ENCODE results near the gene SIX1. TPM values are rescaled to one million over a fixed set of nuclear protein-coding genes. Genes with fewer than 3 reads are reported as not detected.

Gene SIX1
- total RNA-seq, 1 experiment from 2014 or later: 0.32 TPM

DNA sequence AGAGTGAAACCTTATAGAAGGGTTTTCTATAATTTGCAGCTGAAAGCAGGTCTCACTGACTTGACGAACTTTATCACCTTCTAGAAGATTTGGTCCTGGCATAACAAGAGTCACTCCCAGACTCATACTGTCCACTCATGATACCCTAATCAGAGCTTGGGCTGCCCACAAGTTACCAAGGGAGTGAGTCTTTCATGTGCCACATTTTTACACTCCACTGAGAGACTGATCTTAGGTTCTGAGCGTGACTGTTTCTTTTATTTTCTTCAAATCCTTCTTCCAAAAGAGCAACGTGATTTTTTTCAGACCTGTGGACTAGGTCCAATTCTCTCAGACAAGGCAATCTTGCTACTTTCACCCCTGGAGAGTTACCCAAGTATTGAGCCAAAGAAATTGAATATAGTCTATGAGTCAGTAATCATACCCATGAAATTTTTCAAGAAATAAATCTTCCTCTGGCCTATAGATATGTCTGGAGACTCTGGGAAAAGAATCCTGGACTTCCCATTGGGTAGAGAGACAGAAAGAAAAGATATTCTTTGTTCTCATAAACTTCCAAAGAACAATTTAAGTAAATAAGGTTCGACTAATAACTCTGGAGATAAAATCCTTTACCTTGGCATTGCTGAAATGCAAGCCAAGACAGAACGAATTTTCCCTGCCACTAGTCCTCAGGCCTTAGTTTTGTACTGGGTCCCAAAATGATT lies 26.9 kb downstream of the SIX1 start:
- intact Hi-C loops (cut with micrococcal nuclease; ENCODE audit: unreplicated experiment): no loop called here
- Mint-ChIP-seq H3K27me3 (ENCODE audit: insufficient read depth, unreplicated experiment) (no peaks in the 10 kb centered on the region), H3K27ac (ENCODE audit: unreplicated experiment) (no peak overlapping the region), H3K9me3 (ENCODE audit: unreplicated experiment) (no peaks in the 10 kb centered on the region), H3K4me1 (ENCODE audit: low read depth, unreplicated experiment) (peaks cover 6% of the 10 kb centered on the region), H3K4me3 (ENCODE audit: unreplicated experiment) (no peak overlapping the region), H3K36me3 (ENCODE audit: insufficient read depth, unreplicated experiment) (no peaks in the 10 kb centered on the region)
- Histone ChIP-seq H3K27me3 (replicated peaks; ENCODE audit: control insufficient read depth, insufficient read depth, low read length) (no peaks in the 10 kb centered on the region), H3K4me1 (peaks cover 11% of the 10 kb centered on the region), H3K36me3 (ENCODE audit: control insufficient read depth, insufficient read depth, low read length) (no peaks in the 10 kb centered on the region), H3K4me3 (ENCODE audit: low read depth, low read length) (no peak overlapping the region), H3K9me3 (no peaks in the 10 kb centered on the region)
- ChIA-PET CTCF (no interaction called here), POLR2A (no interaction called here)
- no TSS peak for BruUV-seq (replicated peaks)
- DNase-seq: no peak
- TF ChIP-seq, protein P1, sequence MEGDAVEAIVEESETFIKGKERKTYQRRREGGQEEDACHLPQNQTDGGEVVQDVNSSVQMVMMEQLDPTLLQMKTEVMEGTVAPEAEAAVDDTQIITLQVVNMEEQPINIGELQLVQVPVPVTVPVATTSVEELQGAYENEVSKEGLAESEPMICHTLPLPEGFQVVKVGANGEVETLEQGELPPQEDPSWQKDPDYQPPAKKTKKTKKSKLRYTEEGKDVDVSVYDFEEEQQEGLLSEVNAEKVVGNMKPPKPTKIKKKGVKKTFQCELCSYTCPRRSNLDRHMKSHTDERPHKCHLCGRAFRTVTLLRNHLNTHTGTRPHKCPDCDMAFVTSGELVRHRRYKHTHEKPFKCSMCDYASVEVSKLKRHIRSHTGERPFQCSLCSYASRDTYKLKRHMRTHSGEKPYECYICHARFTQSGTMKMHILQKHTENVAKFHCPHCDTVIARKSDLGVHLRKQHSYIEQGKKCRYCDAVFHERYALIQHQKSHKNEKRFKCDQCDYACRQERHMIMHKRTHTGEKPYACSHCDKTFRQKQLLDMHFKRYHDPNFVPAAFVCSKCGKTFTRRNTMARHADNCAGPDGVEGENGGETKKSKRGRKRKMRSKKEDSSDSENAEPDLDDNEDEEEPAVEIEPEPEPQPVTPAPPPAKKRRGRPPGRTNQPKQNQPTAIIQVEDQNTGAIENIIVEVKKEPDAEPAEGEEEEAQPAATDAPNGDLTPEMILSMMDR (IDR thresholded peaks at IDR 0.05; ENCODE audit: insufficient read depth in 1 of 2, low read depth in 1 of 2, low read length in 1 of 2, severe bottlenecking in 1 of 2, unreplicated experiment in 1 of 2): no peak

DNA sequence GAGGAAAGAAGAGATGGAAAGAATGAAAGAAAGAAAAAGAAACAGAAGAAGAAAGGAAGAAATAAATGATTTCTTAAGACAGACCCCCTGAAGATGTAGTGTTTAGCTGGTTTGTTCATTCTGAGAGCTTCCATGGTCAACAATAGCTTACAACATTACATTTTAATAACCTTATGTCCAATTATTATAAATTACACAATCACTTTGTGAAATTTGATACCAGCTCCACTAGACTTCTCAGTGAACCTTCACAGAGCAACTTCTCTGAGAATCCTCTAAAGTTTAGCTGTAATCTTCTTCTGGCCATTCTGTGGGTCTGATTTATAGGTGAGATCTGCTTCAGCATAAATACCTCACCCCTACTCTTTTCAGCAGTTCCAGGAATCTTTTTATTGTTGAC lies 27.9 kb downstream of the SIX1 start:
- intact Hi-C loops (cut with micrococcal nuclease; ENCODE audit: unreplicated experiment): no loop called here
- ChIA-PET CTCF (interaction anchor here (0.6 kb wide), 1 partner anchor 23 kb away, joined by 3 read pairs; no protein-coding TSS in a partner anchor), POLR2A (no interaction called here)
- Mint-ChIP-seq H3K9me3 (ENCODE audit: unreplicated experiment) (no peaks in the 10 kb centered on the region), H3K27ac (ENCODE audit: unreplicated experiment) (no peak overlapping the region), H3K36me3 (ENCODE audit: insufficient read depth, unreplicated experiment) (no peaks in the 10 kb centered on the region), H3K4me3 (ENCODE audit: unreplicated experiment) (no peak overlapping the region), H3K4me1 (ENCODE audit: low read depth, unreplicated experiment) (peaks cover 16% of the 10 kb centered on the region), H3K27me3 (ENCODE audit: insufficient read depth, unreplicated experiment) (no peaks in the 10 kb centered on the region)
- Histone ChIP-seq H3K9me3 (no peaks in the 10 kb centered on the region), H3K27me3 (replicated peaks; ENCODE audit: control insufficient read depth, insufficient read depth, low read length) (no peaks in the 10 kb centered on the region), H3K4me1 (peaks cover 11% of the 10 kb centered on the region), H3K36me3 (ENCODE audit: control insufficient read depth, insufficient read depth, low read length) (no peaks in the 10 kb centered on the region), H3K4me3 (ENCODE audit: low read depth, low read length) (no peak overlapping the region)
- BruUV-seq (replicated peaks): no TSS peak
- no peak for DNase-seq
- TF ChIP-seq, protein P1 (IDR thresholded peaks at IDR 0.05; ENCODE audit: insufficient read depth in 1 of 2, low read depth in 1 of 2, low read length in 1 of 2, severe bottlenecking in 1 of 2, unreplicated experiment in 1 of 2): no peak

DNA sequence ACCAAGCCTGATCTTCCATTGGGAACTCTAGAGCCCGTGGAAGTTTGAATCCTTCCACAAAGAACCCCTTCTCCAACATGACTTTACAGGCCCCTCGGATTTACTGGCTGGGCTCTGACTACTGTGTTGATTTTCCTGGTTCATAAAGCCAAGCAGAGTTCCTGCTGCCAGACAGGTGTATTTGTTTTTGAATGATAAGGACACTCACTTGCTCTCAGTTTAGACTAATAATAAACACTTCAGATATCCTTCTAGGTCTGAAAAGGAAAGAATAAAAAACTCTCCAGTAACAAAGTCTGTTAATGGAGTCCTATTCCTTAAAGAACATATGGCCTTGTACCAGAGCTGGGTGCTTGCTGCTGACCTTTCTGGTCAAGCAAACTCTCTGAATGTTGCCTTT lies 31.0 kb downstream of the SIX1 start:
- Mint-ChIP-seq H3K27me3 (ENCODE audit: insufficient read depth, unreplicated experiment) (no peaks in the 10 kb centered on the region), H3K9me3 (ENCODE audit: unreplicated experiment) (no peaks in the 10 kb centered on the region), H3K36me3 (ENCODE audit: insufficient read depth, unreplicated experiment) (no peaks in the 10 kb centered on the region), H3K4me1 (ENCODE audit: low read depth, unreplicated experiment) (peaks cover 18% of the 10 kb centered on the region), H3K27ac (ENCODE audit: unreplicated experiment) (no peak overlapping the region), H3K4me3 (ENCODE audit: unreplicated experiment) (no peak overlapping the region)
- TF ChIP-seq, protein P1 (IDR thresholded peaks at IDR 0.05; ENCODE audit: insufficient read depth in 1 of 2, low read depth in 1 of 2, low read length in 1 of 2, severe bottlenecking in 1 of 2, unreplicated experiment in 1 of 2): no peak
- Histone ChIP-seq H3K27me3 (replicated peaks; ENCODE audit: control insufficient read depth, insufficient read depth, low read length) (no peaks in the 10 kb centered on the region), H3K4me3 (ENCODE audit: low read depth, low read length) (no peak overlapping the region), H3K9me3 (no peaks in the 10 kb centered on the region), H3K36me3 (ENCODE audit: control insufficient read depth, insufficient read depth, low read length) (no peaks in the 10 kb centered on the region), H3K4me1 (peaks cover 11% of the 10 kb centered on the region)
- intact Hi-C loops (cut with micrococcal nuclease; ENCODE audit: unreplicated experiment): no loop called here
- no peak for DNase-seq
- CTCF ChIA-PET: no interaction called here
- no TSS peak for BruUV-seq (replicated peaks)
- POLR2A ChIA-PET: no interaction called here
